Measurements from ENCODE around the gene SMARCA4.
A peak's percentile ranks its signal among the peaks of the same experiment; 100 is the strongest.
"Not testable (repeated sequence)": the region's sequence is repeated elsewhere in the genome, so short reads cannot be mapped to it uniquely, and the experiment has no call there.

The SMARCA4 gene

GRCh38 chr19:10928563-10929401 is 32.0 kb upstream of the SMARCA4 start, which contains the start of the genes TIMM29 and YIPF2:
Gene TIMM29 (plus strand): TSS chr19:10928811. CDS start chr19:10928823, 12 bp downstream.
Gene YIPF2 (minus strand): TSS chr19:10928639. CDS start chr19:10928410, 229 bp downstream.
- peak; percentile 84 for DNase-seq (ENCODE audit: low read depth)

GRCh38 chr19:10929402-10929794 is 31.4 kb upstream of the SMARCA4 start:
- DNase-seq (ENCODE audit: low read depth): no peak

DNA sequence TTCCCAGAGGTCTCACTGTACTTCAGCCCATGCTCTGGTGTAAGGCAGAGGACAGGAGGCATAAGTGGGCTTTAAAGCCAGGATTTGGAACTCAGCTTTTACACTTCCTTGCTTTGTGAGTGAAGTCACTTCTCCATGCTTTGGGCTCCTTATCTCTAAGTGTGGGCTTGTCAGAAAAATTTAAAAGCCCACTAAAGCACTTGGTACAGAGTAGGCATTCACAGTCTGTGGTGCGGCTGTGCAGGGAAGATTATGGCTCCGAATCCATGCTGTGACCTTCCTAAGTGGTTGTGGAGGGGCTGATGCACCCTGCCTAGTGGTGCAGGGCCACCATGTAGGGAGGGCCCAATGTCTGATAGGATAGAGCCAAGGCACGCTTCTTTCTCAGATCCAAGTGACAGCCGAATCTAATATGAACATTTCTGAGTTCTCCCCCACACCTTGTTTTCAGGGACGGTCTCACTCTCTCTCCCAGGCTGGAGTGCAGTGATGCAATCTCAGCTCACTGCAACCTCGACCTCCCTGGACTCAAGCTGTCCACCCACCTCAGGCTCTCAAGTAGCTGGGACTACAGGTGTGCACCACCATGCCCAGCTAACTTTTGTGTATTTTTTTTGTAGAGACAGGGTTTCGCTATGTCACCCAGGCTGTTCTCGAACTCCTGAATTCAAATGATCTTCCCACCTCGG is 25.3 kb upstream of the SMARCA4 start:
- DNase-seq (ENCODE audit: low read depth): no peak

DNA sequence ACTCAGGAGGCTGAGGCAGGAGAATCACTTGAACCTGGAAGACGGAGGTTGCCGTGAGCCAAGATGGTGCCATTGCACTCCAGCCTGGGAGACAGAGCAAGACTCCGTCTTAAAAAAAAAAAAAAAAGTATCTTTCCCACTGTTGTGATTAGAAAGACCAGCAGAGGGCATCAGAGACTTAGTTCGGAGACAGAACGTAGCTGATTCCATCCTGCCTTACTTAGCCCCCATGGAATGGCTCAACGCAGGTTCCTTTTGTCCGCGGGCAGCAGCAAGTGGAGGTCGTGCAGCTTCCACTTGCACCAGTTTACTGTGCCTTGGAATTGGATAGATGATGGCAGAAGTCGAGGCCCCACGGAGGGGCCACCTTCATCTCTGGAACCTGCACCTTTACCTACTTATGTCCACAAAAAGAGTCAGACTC is 24.2 kb upstream of the SMARCA4 start:
- no peak for DNase-seq (ENCODE audit: low read depth)

DNA sequence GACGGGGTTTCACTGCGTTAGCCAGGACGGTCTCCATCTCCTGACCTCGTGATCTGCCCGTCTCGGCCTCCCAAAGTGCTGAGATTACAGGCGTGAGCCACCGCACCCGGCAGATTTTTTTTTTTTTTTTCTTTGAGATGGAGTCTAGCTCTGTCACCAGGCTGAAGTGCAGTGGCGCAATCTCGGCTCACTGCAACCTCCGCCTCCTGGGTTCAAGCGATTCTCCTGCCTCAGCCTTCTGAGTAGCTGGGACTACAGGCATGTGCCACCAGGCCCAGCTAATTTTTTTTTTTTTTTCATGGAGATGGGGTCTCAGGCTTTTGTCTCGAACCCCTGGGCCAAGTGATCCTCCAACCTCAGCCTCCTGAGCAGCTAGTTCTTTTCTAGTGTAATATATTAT is 19.2 kb upstream of the SMARCA4 start:
- DNase-seq (ENCODE audit: low read depth): not testable (repeated sequence)

- DNase-seq (ENCODE audit: low read depth): not testable (repeated sequence)
These were observed 17.4 kb upstream of the SMARCA4 start for GRCh38 chr19:10943412-10943811.

DNA sequence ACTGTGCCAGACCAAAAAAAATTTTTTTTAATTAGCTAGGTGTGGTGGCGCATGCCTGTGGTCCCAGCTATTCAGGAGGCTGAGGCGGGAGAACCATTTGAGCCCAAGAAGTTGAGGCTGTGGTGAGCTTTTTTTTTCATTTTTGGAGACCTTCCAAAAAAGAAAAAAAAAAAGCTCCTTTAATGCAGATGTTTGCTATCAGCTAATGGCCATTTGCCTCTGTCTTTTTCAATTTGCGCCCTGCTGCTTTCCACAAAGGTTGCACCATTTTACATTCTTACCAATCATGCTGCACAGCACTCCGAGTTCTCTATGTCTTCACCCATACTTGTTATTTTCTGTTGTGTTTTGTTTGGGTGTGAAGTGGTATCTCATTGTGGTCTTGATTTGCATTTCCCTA is 15.6 kb upstream of the SMARCA4 start:
- DNase-seq (ENCODE audit: low read depth): no peak

DNA sequence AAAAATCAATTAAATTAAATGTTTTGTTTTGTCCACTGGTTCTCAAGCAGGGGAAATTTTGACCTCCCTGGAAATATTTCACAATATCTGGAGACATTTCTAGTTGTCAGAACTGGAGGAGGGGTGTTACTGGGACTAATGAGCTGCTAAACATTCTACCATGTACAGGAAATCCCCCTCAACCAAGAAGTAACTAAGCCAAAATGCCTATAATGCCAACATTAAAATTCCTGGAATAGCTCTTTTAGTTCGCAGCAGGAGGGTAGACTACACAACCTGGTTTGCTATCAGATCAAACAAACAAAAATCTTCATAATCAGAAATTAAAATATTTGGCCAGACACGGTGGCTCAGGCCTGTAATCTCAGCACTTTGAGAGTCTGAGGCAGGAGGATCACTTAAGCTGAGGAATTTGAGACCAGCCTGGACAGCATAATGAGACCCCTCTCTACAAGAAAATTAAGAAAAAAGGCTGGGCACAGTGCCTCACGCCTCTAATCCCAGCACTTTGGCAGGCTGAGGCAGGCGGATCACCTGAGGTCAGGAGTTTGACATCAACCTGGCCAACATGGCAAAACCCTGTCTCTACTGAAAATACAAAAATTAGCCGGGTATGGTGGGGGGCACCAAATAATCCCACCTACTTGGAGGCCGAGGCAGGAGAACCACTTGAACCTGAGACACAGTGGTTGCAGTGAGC is 13.7 kb upstream of the SMARCA4 start:
- DNase-seq (ENCODE audit: low read depth): no peak

- no peak for DNase-seq (ENCODE audit: low read depth)
These were observed 8.0 kb upstream of the SMARCA4 start for GRCh38 chr19:10952809-10953208.

DNA sequence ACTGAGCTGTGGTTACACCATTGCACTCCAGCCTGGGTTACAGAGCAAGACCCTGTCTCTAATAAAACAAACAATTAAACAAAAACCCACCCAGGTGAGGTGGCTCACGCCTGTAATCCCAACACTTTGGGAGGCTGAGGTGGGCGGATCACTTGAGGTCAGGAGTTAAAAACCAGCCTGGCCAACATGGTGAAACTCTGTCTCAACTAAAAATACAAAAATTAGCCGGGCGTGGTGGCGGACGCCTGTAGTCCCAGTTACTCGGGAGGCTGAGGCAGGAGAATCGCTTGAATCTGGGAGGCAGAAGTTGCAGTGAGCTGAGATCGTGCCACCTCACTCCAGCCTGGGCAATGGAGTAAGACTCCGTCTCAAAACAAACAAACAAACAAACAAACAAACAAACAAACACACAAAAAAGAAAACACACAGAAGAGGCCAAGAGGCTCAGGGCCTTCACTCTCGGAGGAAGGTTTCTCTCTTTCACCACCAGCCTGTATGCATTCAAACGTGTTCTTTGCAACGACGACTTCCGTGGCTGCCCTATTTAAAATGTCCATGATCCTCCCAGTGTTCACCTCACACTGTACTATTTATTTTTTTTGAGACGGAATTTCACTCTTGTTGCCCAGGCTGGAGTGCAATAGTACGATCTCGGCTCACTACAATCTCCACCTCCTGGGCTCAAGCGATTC is 1.4 kb upstream of the SMARCA4 start:
- DNase-seq (ENCODE audit: low read depth): not testable (repeated sequence)

- DNase-seq (ENCODE audit: low read depth): no peak
These were observed 437 bp downstream of the SMARCA4 start for GRCh38 chr19:10961073-10961860.

DNA sequence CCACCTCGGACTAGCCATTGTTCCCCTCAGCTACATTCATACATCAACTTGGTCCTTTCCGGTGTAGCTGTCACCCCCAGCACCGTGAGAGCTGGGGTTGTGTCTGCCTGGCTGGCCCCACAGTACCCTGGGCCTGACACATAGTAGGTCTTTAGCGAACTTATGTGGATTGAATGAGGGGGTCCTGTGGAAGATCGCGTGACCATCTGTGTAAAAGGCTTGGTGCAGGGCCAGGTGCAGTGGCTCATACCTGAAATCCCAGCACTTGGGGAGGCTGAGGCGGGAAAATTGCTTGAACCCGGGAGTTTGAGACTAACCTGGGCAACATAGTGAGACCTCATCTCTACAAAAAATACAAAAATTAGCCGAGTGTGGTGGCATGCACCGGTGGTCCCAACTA is 2.0 kb downstream of the SMARCA4 start:
- DNase-seq (ENCODE audit: low read depth): no peak

GRCh38 chr19:10963865-10964264 is 3.0 kb downstream of the SMARCA4 start:
- no peak for DNase-seq (ENCODE audit: low read depth)

GRCh38 chr19:10964903-10965302 is 4.1 kb downstream of the SMARCA4 start:
- no peak for DNase-seq (ENCODE audit: low read depth)

DNA sequence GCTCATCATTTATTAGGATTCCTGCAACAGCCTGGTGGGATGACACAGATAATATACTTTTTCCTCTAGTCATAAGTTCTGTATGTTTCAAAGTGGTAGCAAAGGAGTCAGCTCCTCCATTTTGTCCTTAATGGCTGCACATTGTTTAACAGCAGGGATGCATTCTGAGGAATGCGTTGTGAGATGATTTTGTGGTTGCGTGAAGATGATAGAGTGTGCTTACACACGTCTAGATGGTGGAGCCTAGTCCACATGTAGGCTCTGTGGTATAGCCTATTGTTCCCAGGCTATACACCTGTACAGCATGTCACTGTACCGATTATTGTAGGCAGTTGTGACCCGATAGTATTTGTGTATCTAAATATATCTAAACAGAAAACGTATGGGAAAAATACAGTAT is 4.6 kb downstream of the SMARCA4 start:
- no peak for DNase-seq (ENCODE audit: low read depth)

- no peak for DNase-seq (ENCODE audit: low read depth)
These were observed 6.0 kb downstream of the SMARCA4 start for GRCh38 chr19:10966809-10967208.

DNA sequence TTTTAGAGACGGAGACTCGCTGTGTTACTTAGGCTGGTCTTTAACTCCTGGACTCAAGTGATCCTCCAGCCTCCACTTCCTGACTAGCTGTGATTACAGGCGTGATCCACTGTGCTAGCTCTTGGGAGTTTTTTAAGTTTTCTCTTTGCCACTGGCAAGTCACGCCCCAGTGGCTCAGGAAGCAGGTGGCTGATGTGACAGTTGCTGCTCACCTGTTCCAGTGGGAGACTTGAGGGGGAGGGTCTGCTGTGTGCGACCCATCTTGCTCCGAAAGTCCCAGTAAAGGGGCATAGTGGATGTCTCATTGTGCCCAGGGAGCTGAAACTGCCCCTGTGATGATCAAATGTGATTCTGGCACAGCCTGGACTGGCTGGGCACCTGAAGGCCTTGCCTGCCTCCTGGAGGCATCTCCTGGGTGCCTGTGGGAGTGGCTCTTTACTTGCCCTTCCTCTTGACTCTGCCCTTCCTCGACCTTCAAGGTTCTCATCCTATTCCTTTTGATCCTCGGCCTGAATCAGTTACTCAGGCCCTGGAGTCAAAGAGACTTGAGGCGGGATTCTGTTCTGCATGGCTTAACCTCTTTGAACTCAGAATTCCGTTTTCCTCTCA is 7.8 kb downstream of the SMARCA4 start:
- DNase-seq (ENCODE audit: low read depth): no peak

GRCh38 chr19:10971107-10971726 is 10.4 kb downstream of the SMARCA4 start:
- DNase-seq (ENCODE audit: low read depth): no peak

GRCh38 chr19:10975374-10976130 is 14.7 kb downstream of the SMARCA4 start:
- DNase-seq (ENCODE audit: low read depth): no peak
